GM12878 (cell line): Measurements from ENCODE around the gene CELSR1. TPM values are rescaled to one million over a fixed set of nuclear protein-coding genes. Genes with fewer than 3 reads are reported as not detected.

ENCODE experiments used
- ATAC-seq: fragments of 200-7000 bp; cut with Tn5 transposase; 3 replicates; pipeline ENCODE4 v1.9.1; 2020; ENCODE audit warnings: mild to moderate bottlenecking, moderate library complexity
- BruUV-seq: library from RNA; stranded (reverse); fragments of 400-500 nt; replicated peaks from 2 replicates; lab custom pipeline; 2021; lab: Mats Ljungman, UMichigan
- CTCF ChIA-PET: fragments of 300-600 bp; sonication (Branson Sonifier 250); formaldehyde crosslinking; extraction: SDS; loops from one replicate; lab custom pipeline; 2021; ENCODE audit warnings: inconsistent platforms; lab: Yijun Ruan, JAX
- POLR2A ChIA-PET: fragments of 350-600 bp; formaldehyde crosslinking; extraction: SDS; loops from one replicate; lab custom pipeline; 2021; ENCODE audit warnings: inconsistent platforms; lab: Charles Lee
- RAD21 ChIA-PET: fragments of 300-600 bp; sonication (Branson Sonifier 250); formaldehyde crosslinking; loops from one replicate; lab custom pipeline; 2023; ENCODE audit warnings: antibody characterized with exemption; ENCODE audit not compliant: unreplicated experiment; lab: Charles Lee
- SMC1A ChIA-PET: fragments of 300-600 bp; sonication (Branson Sonifier 250); formaldehyde crosslinking; loops from one replicate; lab custom pipeline; 2023; ENCODE audit not compliant: unreplicated experiment, uncharacterized antibody; lab: Charles Lee
- DNase-seq: peaks from one replicate; pipeline ENCODE4 v3.0.0-alpha.2; 2011; ENCODE audit warnings: low read depth, low spot score
- FAIRE-seq: peaks from 3 replicates; lab custom pipeline; 2011; peaks lifted over from hg19 to GRCh38; lab: Jason Lieb, UNC
- H2AFZ ChIP-seq: 2 replicates; pipeline ENCODE4 v1.6.0; 2011; ENCODE audit warnings: low read depth, low read length, control low read depth; ENCODE audit not compliant: control insufficient read depth
- H3K27ac ChIP-seq: 2 replicates; pipeline ENCODE4 v1.5.1; 2011; ENCODE audit warnings: control low read depth; ENCODE audit not compliant: control insufficient read depth, insufficient read depth
- H3K27me3 ChIP-seq, 2 experiments: replicated peaks in 1 of 2; 2 replicates each; pipeline versions ENCODE4 v1.6.0 to v1.6.1; 2011; ENCODE audit warnings: low read length in 1 of 2; ENCODE audit not compliant: control insufficient read depth in 2 of 2, insufficient read depth in 2 of 2
- H3K36me3 ChIP-seq, 2 experiments: 2 replicates each; pipeline ENCODE4 v1.5.1; 2011; ENCODE audit warnings: low read length in 1 of 2; ENCODE audit not compliant: control insufficient read depth in 2 of 2, insufficient read depth in 2 of 2
- H3K4me1 ChIP-seq: 2 replicates; pipeline ENCODE4 v1.6.1; 2011; ENCODE audit warnings: mild to moderate bottlenecking, low read length, moderate library complexity, mixed read lengths; ENCODE audit not compliant: control insufficient read depth, insufficient read depth
- H3K4me2 ChIP-seq: 2 replicates; pipeline ENCODE4 v1.6.0; 2011; ENCODE audit warnings: control low read depth; ENCODE audit not compliant: control insufficient read depth, insufficient read depth
- H3K4me3 ChIP-seq: fragments of 200-600 bp; sonication (generic); 2 replicates; pipeline ENCODE4 v1.5.1; 2016
- H3K79me2 ChIP-seq: 2 replicates; pipeline ENCODE4 v1.6.0; 2011; ENCODE audit warnings: low read length; ENCODE audit not compliant: control insufficient read depth, insufficient read depth
- H3K9ac ChIP-seq: 2 replicates; pipeline ENCODE4 v1.8.0; 2011; ENCODE audit warnings: low read length, control low read depth, mixed read lengths; ENCODE audit not compliant: control insufficient read depth, insufficient read depth
- H3K9me3 ChIP-seq: replicated peaks from 3 replicates; pipeline ENCODE4 v1.5.1; 2011; ENCODE audit warnings: mild to moderate bottlenecking, low read length; ENCODE audit not compliant: control insufficient read depth, insufficient read depth
- H4K20me1 ChIP-seq: 2 replicates; pipeline ENCODE4 v1.6.0; 2011; ENCODE audit not compliant: control insufficient read depth, insufficient read depth
- ETV6 ChIP-seq, 2 experiments: fragments of 450-650 bp in 1 of 2; IDR thresholded peaks in 1 of 2; conservative IDR thresholded peaks in 1 of 2; 2 replicates each; pipeline ENCODE4 v1.6.1; 2014; ENCODE audit warnings: antibody characterized with exemption in 1 of 2, borderline replicate concordance in 1 of 2, low read depth in 1 of 2, mild to moderate bottlenecking in 1 of 2, moderate library complexity in 1 of 2
- NR2F1 ChIP-seq: fragments of 450-650 bp; conservative IDR thresholded peaks from 2 replicates; pipeline ENCODE4 v1.6.1; 2017; ENCODE audit warnings: mild to moderate bottlenecking
- NRF1 ChIP-seq: conservative IDR thresholded peaks from 2 replicates; pipeline ENCODE4 v1.6.1; 2011; ENCODE audit warnings: mild to moderate bottlenecking, low read depth, low read length, improper control_type of control experiment
- RUNX3 ChIP-seq: IDR thresholded peaks from 2 replicates; pipeline ENCODE4 v1.6.1; 2012; ENCODE audit warnings: low read length, inconsistent platforms
- SPI1 ChIP-seq: IDR thresholded peaks from 2 replicates; pipeline ENCODE4 v1.6.1; 2011; ENCODE audit warnings: low read depth, mild to moderate bottlenecking, low read length, moderate library complexity, borderline replicate concordance; ENCODE audit not compliant: insufficient read depth
- ZNF217 ChIP-seq: fragments of 450-650 bp; IDR thresholded peaks from 2 replicates; pipeline ENCODE4 v1.6.1; 2017; ENCODE audit warnings: antibody characterized with exemption, mild to moderate bottlenecking
- WGBS: methylation state at CpG from one replicate; pipeline ENCODE4 v1.1.6; 2016; ENCODE audit warnings: low lambda C conversion rate; ENCODE audit not compliant: insufficient replicate concordance, insufficient coverage; ENCODE audit errors: missing lambda C conversion rate; 5-methylcytosine and 5-hydroxymethylcytosine counted together
- in situ Hi-C: fragments of 300-500 bp; cut with MboI; formaldehyde crosslinking; loops from 9 replicates; pipeline ENCODE4 v1.14.3; 2018; ENCODE audit warnings: mixed read lengths
- intact Hi-C: fragments of 100-400 bp; cut with micrococcal nuclease; formaldehyde crosslinking; loops from one replicate; pipeline ENCODE4 v1.14.2; 2022; ENCODE audit not compliant: unreplicated experiment
- polyA plus RNA-seq, 11 experiments: library from polyadenylated mRNA; depleted of rRNA in 4 of 11; unstranded in 6 of 11; stranded (reverse) in 5 of 11; fragments of >200 nt; fragmentation: Nextera tagmentation in 4 of 11; fragmentation: Illumina TruSeq in 1 of 11; extraction: Ambion mirVana in 4 of 11; extraction: Trizol in 1 of 11; gene quantifications; 1 replicate in 1 of 11; 2 replicates in 10 of 11; pipeline versions ENCODE4 v1.2.1 to v1.2.3, GENCODE V29; 2011 to 2016; ENCODE audit warnings: inconsistent platforms in 2 of 11, missing spikeins in 2 of 11, low read depth in 1 of 11
- total RNA-seq, 4 experiments: library from RNA; depleted of rRNA in 3 of 4; stranded (reverse); fragments of >200 nt in 3 of 4; fragmentation: Illumina TruSeq in 1 of 4; extraction: Trizol in 1 of 4; gene quantifications; 2 replicates each; pipeline versions ENCODE4 v1.2.1 to v1.2.3, GENCODE V29; 2013 to 2021
- TF ChIP-seq, protein P1 (sequence below), 3 experiments: IDR thresholded peaks in 2 of 3; conservative IDR thresholded peaks in 1 of 3; 2 replicates each; pipeline ENCODE4 v1.5.1; 2011; ENCODE audit warnings: low read depth in 3 of 3, low read length in 3 of 3, mild to moderate bottlenecking in 3 of 3, control low read depth in 2 of 3, moderate library complexity in 2 of 3, inconsistent platforms in 1 of 3, mixed read lengths in 1 of 3; ENCODE audit not compliant: control insufficient read depth in 2 of 3, insufficient read depth in 1 of 3; ENCODE audit errors: extremely low read depth in 1 of 3

The CELSR1 gene
- total and polyA plus RNA-seq, 10 of the 15 experiments (the other 5 are each of a cell fraction or from before 2014, with no cell fraction given) = 0.05 to 1.7 (median 0.35) TPM; not detected in 2

DNA sequence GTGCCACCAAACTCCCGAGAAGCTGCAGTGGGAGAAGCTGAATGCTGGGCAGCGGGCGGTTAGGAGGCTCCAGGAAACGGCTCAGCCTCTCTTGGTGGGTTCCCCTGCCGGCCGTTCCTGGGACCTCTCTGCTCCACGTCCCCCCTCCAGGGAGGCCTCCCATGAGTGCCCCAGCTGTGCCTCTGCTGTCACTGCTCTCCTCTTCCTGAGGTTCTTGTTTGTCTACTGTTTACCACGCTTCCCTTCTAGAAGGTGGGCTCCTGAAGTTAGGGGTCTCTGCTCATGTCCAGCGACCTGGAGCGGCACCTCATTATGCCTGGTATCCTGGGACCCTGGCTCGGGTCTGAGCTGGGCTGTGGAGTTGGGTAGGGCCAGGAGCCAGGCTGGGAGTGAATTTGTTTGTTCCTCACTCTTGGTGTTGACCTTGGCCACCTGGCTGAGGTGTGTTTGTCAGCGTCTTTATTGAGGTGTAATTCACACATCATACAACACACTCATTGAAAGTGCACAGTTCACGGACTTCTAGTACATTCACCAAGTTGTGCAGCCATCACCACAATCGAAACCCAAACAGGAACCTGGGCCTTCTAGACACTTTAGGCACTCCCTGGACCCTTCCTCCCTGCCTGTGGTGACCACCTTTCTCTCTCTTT, 45.0 kb upstream of the CELSR1 start:
- ChIA-PET POLR2A (interaction anchor here (0.6 to 1.0 kb wide), 2 partner anchors 19 to 78 kb away, joined by 3 read pairs; no protein-coding TSS in a partner anchor), CTCF (interaction anchor here (0.6 to 2.9 kb wide), 2 partner anchors 19 to 984 kb away, joined by 3 to 11 read pairs; no protein-coding TSS in a partner anchor), RAD21 (interaction anchor here (0.9 to 1.3 kb wide), 3 partner anchors 8 to 19 kb away, joined by 3 to 4 read pairs (median 3); no protein-coding TSS in a partner anchor), SMC1A (interaction anchor here (1.3 to 1.8 kb wide), 2 partner anchors 9 to 32 kb away, joined by 3 to 6 read pairs; no protein-coding TSS in a partner anchor)
- H3K36me3 ChIP-seq = no peaks in the 10 kb centered on the region
- H3K4me2 ChIP-seq = peak overlapping the region; percentile 41
- BruUV-seq = no TSS peak
- peaks cover 2% of the 10 kb centered on the region for H3K79me2 ChIP-seq
- intact Hi-C loops = no loop called here
- ATAC-seq = peak; percentile 9; the same call in 2 of the 3 replicates
- H3K27ac ChIP-seq = no peak overlapping the region
- TF ChIP-seq ZNF217 (no peak), NR2F1 (0 out of 2 replicates have a peak, but pooled peaks have one; percentile 11), RUNX3 (peak; percentile 27; the same call in 1 of the 2 replicates), SPI1 (0 out of 2 replicates have a peak, but pooled peaks have one; percentile 9), ETV6 (conservative IDR thresholded peaks at IDR 0.05 in 1 of 2, IDR thresholded peaks at IDR 0.05 in 1 of 2; ENCODE audit: borderline replicate concordance in 1 of 2, low read depth in 1 of 2) (no peak), NRF1 (no peak)
- TF ChIP-seq, protein P1, sequence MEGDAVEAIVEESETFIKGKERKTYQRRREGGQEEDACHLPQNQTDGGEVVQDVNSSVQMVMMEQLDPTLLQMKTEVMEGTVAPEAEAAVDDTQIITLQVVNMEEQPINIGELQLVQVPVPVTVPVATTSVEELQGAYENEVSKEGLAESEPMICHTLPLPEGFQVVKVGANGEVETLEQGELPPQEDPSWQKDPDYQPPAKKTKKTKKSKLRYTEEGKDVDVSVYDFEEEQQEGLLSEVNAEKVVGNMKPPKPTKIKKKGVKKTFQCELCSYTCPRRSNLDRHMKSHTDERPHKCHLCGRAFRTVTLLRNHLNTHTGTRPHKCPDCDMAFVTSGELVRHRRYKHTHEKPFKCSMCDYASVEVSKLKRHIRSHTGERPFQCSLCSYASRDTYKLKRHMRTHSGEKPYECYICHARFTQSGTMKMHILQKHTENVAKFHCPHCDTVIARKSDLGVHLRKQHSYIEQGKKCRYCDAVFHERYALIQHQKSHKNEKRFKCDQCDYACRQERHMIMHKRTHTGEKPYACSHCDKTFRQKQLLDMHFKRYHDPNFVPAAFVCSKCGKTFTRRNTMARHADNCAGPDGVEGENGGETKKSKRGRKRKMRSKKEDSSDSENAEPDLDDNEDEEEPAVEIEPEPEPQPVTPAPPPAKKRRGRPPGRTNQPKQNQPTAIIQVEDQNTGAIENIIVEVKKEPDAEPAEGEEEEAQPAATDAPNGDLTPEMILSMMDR (IDR thresholded peaks at IDR 0.05 in 2 of 3, conservative IDR thresholded peaks at IDR 0.05 in 1 of 3; ENCODE audit: control insufficient read depth in 2 of 3, extremely low read depth in 1 of 3, insufficient read depth in 1 of 3, low read depth in 3 of 3, low read length in 3 of 3) = 0 out of 6 replicates have a peak, but pooled peaks of 1 of the 3 experiments have one; percentile 3
- no peak overlapping the region for H3K4me3 ChIP-seq
- no peaks in the 10 kb centered on the region for H4K20me1 ChIP-seq
- FAIRE-seq = peak; percentile 23
- H3K4me1 ChIP-seq = peaks cover 39% of the 10 kb centered on the region
- 53% methylated on average over 14 of the region's 14 CpGs for WGBS
- no peak for DNase-seq
- H3K9ac ChIP-seq = no peak overlapping the region; the same call in 1 of the 2 replicates
- H3K9me3 ChIP-seq = no peaks in the 10 kb centered on the region
- H2AFZ ChIP-seq = no peak overlapping the region; the same call in 1 of the 2 replicates
- no peaks in the 10 kb centered on the region for H3K27me3 ChIP-seq
- in situ Hi-C loops = no loop called here
